Motor neuron (in vitro differentiated cells): ENCODE data around the gene SULT4A1. TPM values are rescaled to one million over a fixed set of nuclear protein-coding genes. Genes with fewer than 3 reads are reported as not detected.
A peak's percentile ranks its signal among the peaks of the same experiment; 100 is the strongest.

Source experiments
- ATAC-seq, 8 experiments: fragments of 200-7000 bp; cut with Tn5 transposase; replicated peaks in 6 of 8; 2 replicates each; pipeline ENCODE4 v1.8.0; 2021; ENCODE audit warnings: mild to moderate bottlenecking in 8 of 8, moderate library complexity in 8 of 8
- H3K27ac ChIP-seq, 2 donors: fragments of 250-450 bp; sonication (Bioruptor Pico); 2 replicates each; pipeline ENCODE4 v1.9.0; 2021; ENCODE audit warnings: antibody characterized with exemption in 2 of 2, mild to moderate bottlenecking in 2 of 2, moderate library complexity in 1 of 2
- H3K4me1 ChIP-seq, 2 donors: fragments of 250-450 bp; sonication (Bioruptor Pico); replicated peaks in 1 of 2; 2 replicates each; pipeline ENCODE4 v1.6.1; 2021; ENCODE audit warnings: antibody characterized with exemption in 2 of 2, mild to moderate bottlenecking in 2 of 2, moderate library complexity in 1 of 2
- H3K4me3 ChIP-seq, 5 donors: fragments of 250-450 bp; sonication (Bioruptor Pico); 2 replicates each; pipeline ENCODE4 v1.9.0; 2021; ENCODE audit warnings: antibody characterized with exemption in 5 of 5, mild to moderate bottlenecking in 5 of 5, moderate library complexity in 4 of 5
- WGBS, 10 experiments: fragments of 450-650 bp; shearing (Covaris generic); methylation state at CpG; one replicate each; pipeline ENCODE4 v1.0.0; 2022; 5-methylcytosine and 5-hydroxymethylcytosine counted together
- in situ Hi-C, 9 experiments: fragments of 400-800 bp; cut with MboI; loops; one replicate each; pipeline ENCODE4 v1.15.0; 2021; ENCODE audit warnings: low sequenced_read_pairs in 9 of 9, low pct_unique_long_range_greater_than_20kb in 2 of 9; ENCODE audit not compliant: unreplicated experiment in 9 of 9
- total RNA-seq, 8 experiments: library from RNA; unstranded; fragments of 300-600 nt; gene quantifications; 2 replicates each; pipeline versions ENCODE4 v1.2.3 to v1.2.4, GENCODE V29; 2022

The SULT4A1 gene
- total RNA-seq, 8 experiments from 2014 or later = 1.4 to 34.5 (median 25.4) TPM; not detected in 1

DNA sequence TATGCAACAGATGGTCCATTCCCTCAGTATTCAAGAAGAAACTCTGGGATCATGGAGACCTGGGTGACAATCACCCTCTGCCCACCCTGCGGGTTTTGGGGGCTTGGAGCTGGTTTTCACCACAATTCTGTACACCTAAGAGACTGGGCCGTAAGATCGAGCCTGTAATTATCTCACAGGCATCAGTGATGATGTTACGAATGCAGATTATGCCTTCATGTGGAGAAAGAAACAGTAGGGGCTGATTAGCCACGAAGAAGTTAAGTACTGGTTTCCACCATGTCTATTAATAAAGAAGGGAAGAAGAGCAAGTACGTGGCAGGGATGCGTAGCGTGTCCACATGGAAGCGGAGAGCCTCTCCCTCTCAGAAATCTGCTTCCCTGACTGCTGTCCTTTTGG lies 44.9 kb downstream of the SULT4A1 start:
- 68 to 100% (median 95%) methylated on average over 3 to 9 of the region's 9 CpGs; no CpG with 5 or more reads in 1 of the 10 experiments for WGBS, 10 experiments
- H3K27ac ChIP-seq = no peak overlapping the region
- no peak overlapping the region for H3K4me3 ChIP-seq
- in situ Hi-C loops = loop anchor here in 2 of 9 experiments (25.0 kb wide), 1 partner anchor 430 kb away; no protein-coding TSS in a partner anchor
- no peak for ATAC-seq
- peaks cover 5 to 7% of the 10 kb centered on the region in 2 donors for H3K4me1 ChIP-seq

DNA sequence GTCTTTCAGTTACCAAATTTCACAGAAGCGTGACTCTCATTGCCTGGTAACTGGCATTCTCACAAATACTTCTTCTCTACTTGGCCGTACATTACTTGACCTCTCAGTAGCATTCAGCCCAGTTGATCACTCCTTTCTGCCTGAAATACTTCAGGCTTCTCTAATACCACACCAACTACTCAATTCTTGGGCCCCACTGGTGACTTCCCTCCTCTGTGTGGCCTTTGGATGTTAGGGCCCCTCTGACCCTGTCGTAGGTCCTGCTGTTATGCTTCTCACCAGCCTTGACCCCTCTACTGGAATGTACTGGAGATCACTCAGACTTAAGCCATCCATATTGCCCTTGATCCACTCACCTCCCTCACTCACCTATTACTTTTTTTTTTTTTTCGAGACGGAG lies 48.0 kb downstream of the SULT4A1 start:
- WGBS, 10 experiments = 80 to 100% (median 97%) methylated on average over 1 to 5 of the region's 5 CpGs; no CpG with 5 or more reads in 2 of the 10 experiments
- in situ Hi-C loops = loop anchor here in 2 of 9 experiments (25.0 kb wide), 1 partner anchor 427 kb away; no protein-coding TSS in a partner anchor
- Histone ChIP-seq H3K4me1 (peaks cover 9 to 11% of the 10 kb centered on the region in 2 donors), H3K27ac (no peak overlapping the region), H3K4me3 (no peak overlapping the region)
- no peak for ATAC-seq

- Histone ChIP-seq H3K4me1 (peaks cover 9 to 11% of the 10 kb centered on the region in 2 donors), H3K27ac (peak overlapping the region; percentile 93 to 95), H3K4me3 (peak overlapping the region; percentile 77 to 96 (median 92))
- WGBS, 10 experiments = 0 to 28% (median 0%) methylated on average over 2 to 4 of the region's 6 CpGs; no CpG with 5 or more reads in 3 of the 10 experiments
- no peak for ATAC-seq
- in situ Hi-C loops = loop anchor here in 2 of 9 experiments (25.0 kb wide), 1 partner anchor 426 kb away; no protein-coding TSS in a partner anchor
Measured at GRCh38 chr22:43812890-43813289, 49.4 kb downstream of the SULT4A1 start.

DNA sequence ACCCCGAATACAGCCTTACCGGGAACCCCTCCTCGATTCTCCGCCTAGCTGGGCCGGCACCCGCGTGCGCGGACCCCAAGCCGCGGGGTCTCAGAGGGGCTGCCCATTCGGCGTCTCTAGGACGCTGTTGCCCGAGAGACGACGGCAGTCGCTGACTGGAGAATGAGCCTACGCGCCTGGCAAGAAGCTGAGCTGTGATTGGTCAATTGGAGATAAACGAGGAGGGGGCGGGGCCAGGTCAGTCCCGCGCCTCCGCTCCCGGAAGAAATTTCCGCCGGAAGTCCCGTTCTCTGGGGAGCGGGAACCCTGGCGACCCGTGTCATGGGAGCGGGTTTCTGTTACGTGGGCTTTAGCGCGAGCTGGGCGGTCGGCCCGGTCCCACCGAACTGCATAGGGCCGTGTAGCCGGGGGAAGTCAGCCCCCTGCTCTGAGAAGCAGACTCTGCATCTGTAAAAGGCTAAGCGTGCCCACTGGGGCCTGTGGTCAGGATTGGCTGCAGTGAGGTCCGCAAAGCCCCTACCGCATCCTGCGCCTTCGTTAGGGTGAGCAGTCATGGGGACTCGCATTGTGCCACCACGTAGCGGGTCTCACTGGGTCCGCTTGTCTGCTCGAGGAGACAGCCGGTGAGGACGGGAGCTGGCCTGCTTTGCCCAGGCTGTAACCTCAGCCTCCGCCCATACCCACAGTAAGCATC lies 50.0 kb downstream of the SULT4A1 start, which contains the start of gene EFCAB6:
TSS of gene EFCAB6 (minus strand) at position 157 of the 694 bp plus-strand sequence. CDS start 29,987 bp downstream, outside the sequence.
- peak; percentile 93 to 96 (median 94) for ATAC-seq
- Histone ChIP-seq H3K4me1 (peaks cover 9 to 11% of the 10 kb centered on the region in 2 donors), H3K4me3 (peak within 1 kb of the TSS; percentile 77 to 96 (median 92)), H3K27ac (peak within 1 kb of the TSS; percentile 93 to 95)
- in situ Hi-C loops = loop anchor here in 2 of 9 experiments (25.0 kb wide), 1 partner anchor 425 kb away; no protein-coding TSS in a partner anchor
- 0 to 40% (median 4%) methylated on average over 1 to 27 of the region's 55 CpGs; no CpG with 5 or more reads in 3 of the 10 experiments for WGBS, 10 experiments

GRCh38 chr22:43811777-43812148 lies 50.5 kb downstream of the SULT4A1 start:
- Histone ChIP-seq H3K4me1 (peaks cover 9 to 11% of the 10 kb centered on the region in 2 donors), H3K4me3 (peak overlapping the region; percentile 77 to 96 (median 92)), H3K27ac (peak overlapping the region; percentile 8 to 37)
- in situ Hi-C loops = loop anchor here in 2 of 9 experiments (25.0 kb wide), 1 partner anchor 424 kb away; no protein-coding TSS in a partner anchor
- 0 to 17% (median 0%) methylated on average over 1 to 6 of the region's 21 CpGs; no CpG with 5 or more reads in 6 of the 10 experiments for WGBS, 10 experiments
- ATAC-seq = peak in 5 of 8 experiments; percentile 32 to 78 (median 67)

DNA sequence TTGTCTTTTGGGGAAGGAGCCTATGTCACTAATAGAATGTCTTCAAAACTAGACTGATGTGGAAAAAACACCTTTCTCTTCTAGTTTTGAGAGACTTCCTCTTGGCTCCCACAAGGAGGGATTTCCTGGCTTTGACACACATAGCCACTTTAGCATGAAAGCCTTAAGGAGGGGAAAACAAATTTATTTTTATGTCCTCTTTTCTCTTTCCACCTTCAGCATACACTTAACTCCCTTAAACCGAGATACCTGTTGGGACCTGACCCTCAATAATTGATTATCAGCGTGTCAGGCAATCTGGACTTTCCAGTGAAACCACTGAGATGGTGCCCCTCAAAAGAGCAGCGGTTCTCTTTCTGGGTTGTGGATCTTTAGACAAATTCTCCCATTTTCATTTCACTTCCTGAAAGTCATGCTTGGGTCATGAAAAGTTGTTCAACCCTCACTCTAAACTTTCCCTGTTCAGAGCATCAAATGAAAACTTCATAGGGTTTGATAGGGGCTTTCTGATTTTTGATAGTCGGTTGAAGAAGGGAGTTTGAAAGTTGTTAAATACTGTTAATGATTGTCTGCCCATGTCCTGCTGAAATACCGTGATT lies 59.3 kb downstream of the SULT4A1 start:
- no peak overlapping the region for H3K27ac ChIP-seq
- H3K4me1 ChIP-seq = no peaks in the 10 kb centered on the region
- H3K4me3 ChIP-seq = no peak overlapping the region
- no peak for ATAC-seq
- 4 to 92% (median 50%) methylated on average over 2 to 5 of the region's 5 CpGs; no CpG with 5 or more reads in 1 of the 10 experiments for whole genome bisulfite sequencing, 10 experiments
- in situ Hi-C loops = loop anchor here in 2 of 9 experiments (25.0 kb wide), 1 partner anchor 416 kb away; no protein-coding TSS in a partner anchor

DNA sequence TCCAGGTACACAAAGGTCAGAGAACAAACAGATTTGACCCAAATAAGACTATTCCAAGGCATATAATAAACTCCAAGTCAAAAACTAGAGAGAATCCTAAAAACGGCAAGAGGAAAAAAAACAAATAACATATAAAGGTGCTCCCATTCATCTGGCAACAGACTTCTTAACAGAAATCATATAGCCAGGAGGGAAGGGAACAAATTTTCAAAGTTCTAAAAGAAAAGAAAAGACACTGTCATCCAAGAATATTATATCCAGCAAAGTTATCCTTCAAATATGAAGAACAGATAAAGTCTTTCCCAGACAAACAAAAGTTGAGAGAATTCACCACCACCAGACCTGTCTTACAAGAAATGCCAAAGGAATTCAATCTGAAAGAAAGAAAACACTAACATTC lies 61.3 kb downstream of the SULT4A1 start:
- 50 to 100% (median 83%) methylated on average over 1 of the region's 1 CpG; no CpG with 5 or more reads in 1 of the 10 experiments for WGBS, 10 experiments
- Histone ChIP-seq H3K27ac (no peak overlapping the region), H3K4me1 (no peaks in the 10 kb centered on the region), H3K4me3 (no peak overlapping the region)
- no peak for ATAC-seq
- in situ Hi-C loops = loop anchor here in 2 of 9 experiments (25.0 kb wide), 1 partner anchor 414 kb away; no protein-coding TSS in a partner anchor

- no peak overlapping the region for H3K27ac ChIP-seq
- WGBS, 10 experiments = 15 to 90% (median 69%) methylated on average over 2 to 5 of the region's 5 CpGs; no CpG with 5 or more reads in 5 of the 10 experiments
Measured at GRCh38 chr22:43798492-43798891, 63.8 kb downstream of the SULT4A1 start.

GRCh38 chr22:43796567-43796966 lies 65.7 kb downstream of the SULT4A1 start:
- H3K4me1 ChIP-seq = no peaks in the 10 kb centered on the region
- ATAC-seq = peak in 7 of 8 experiments; percentile 22 to 67 (median 57)
- H3K27ac ChIP-seq = no peak overlapping the region
- H3K4me3 ChIP-seq = no peak overlapping the region
- in situ Hi-C loops = loop anchor here in 1 of 9 experiments (25.0 kb wide), 1 partner anchor 409 kb away; no protein-coding TSS in a partner anchor
- WGBS, 10 experiments = 20 to 85% (median 63%) methylated on average over 1 to 8 of the region's 8 CpGs; no CpG with 5 or more reads in 1 of the 10 experiments

More at GRCh38 chr22:43798492-43798891, 63.8 kb downstream of the SULT4A1 start:
- no peak for ATAC-seq
- in situ Hi-C loops = loop anchor here in 1 of 9 experiments (25.0 kb wide), 1 partner anchor 411 kb away; no protein-coding TSS in a partner anchor
- Histone ChIP-seq H3K4me1 (no peaks in the 10 kb centered on the region), H3K4me3 (no peak overlapping the region)

DNA sequence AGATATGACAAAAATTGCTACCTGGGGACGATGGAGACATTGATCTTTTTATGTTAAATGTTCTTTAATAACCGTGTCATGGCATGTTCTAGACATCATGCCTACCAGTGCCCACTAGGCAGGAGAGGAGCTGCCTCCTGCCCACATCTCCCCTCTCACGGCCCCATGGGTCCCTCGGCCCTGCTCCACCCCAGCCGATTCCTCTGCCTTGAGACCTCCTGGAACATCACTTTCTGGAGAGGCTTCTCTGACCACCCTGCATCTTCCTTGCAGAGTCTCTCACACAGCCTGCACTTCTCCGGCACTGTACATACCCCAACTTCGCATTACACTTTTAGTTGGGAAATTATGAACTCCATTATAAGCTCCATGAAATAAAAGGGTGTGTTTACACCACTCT lies 67.0 kb downstream of the SULT4A1 start:
- no peak overlapping the region for H3K27ac ChIP-seq
- ATAC-seq = no peak
- no peaks in the 10 kb centered on the region for H3K4me1 ChIP-seq
- in situ Hi-C loops = loop anchor here in 1 of 9 experiments (25.0 kb wide), 1 partner anchor 408 kb away; no protein-coding TSS in a partner anchor
- 46 to 86% (median 73%) methylated on average over 2 to 5 of the region's 7 CpGs; no CpG with 5 or more reads in 3 of the 10 experiments for WGBS, 10 experiments
- H3K4me3 ChIP-seq = no peak overlapping the region

GRCh38 chr22:43792905-43793304 lies 69.4 kb downstream of the SULT4A1 start:
- no peak overlapping the region for H3K27ac ChIP-seq
- in situ Hi-C loops = loop anchor here in 1 of 9 experiments (25.0 kb wide), 1 partner anchor 406 kb away; no protein-coding TSS in a partner anchor
- ATAC-seq = peak in 1 of 8 experiments; percentile 8

DNA sequence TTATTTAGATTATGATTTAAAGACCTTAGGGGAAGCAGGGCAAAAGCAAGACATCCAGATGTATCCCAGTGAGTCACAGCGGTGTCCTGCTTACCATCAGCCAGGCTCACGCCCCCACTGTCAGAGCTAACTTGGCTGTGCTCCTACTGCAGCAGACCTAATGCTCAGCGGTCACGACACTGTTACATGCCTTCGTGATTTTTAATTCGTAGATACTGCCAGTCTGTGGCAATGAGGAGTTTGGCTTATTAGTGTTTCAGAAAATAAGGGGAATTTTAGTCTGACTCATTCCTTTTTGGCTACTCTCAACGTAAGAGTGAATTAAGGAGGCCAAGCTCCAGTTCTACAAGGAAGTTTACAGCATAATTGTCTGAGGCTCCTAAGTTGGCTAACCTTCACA lies 72.9 kb downstream of the SULT4A1 start:
- peak in 4 of 8 experiments; percentile 32 to 99 (median 68) for ATAC-seq
- Histone ChIP-seq H3K4me1 (no peaks in the 10 kb centered on the region), H3K27ac (no peak overlapping the region), H3K4me3 (no peak overlapping the region)
- WGBS, 10 experiments = 0 to 85% (median 60%) methylated on average over 1 to 7 of the region's 7 CpGs; no CpG with 5 or more reads in 1 of the 10 experiments
- in situ Hi-C loops = loop anchor here in 1 of 9 experiments (25.0 kb wide), 1 partner anchor 402 kb away; no protein-coding TSS in a partner anchor

More at GRCh38 chr22:43792905-43793304, 69.4 kb downstream of the SULT4A1 start:
- Histone ChIP-seq H3K4me3 (no peak overlapping the region), H3K4me1 (no peaks in the 10 kb centered on the region)
- 48 to 86% (median 60%) methylated on average over 2 to 5 of the region's 5 CpGs; no CpG with 5 or more reads in 2 of the 10 experiments for whole genome bisulfite sequencing, 10 experiments
